Neutrophil (primary cell): ENCODE measurements around the gene ZNF2.

ENCODE experiments used
- H3K27ac ChIP-seq: fragments of 200-600 bp; sonication (generic); 2 replicates; pipeline ENCODE4 v1.5.1; 2016; ENCODE audit warnings: mild to moderate bottlenecking, moderate library complexity
- H3K27me3 ChIP-seq: fragments of 200-600 bp; sonication (generic); 2 replicates; pipeline ENCODE4 v1.6.0; 2016; ENCODE audit warnings: mild to moderate bottlenecking
- H3K36me3 ChIP-seq: fragments of 200-600 bp; sonication (generic); 2 replicates; pipeline ENCODE4 v1.5.1; 2017
- H3K4me1 ChIP-seq, 2 experiments: fragments of 200-600 bp in 1 of 2; sonication (generic) in 1 of 2; 1 replicate in 1 of 2; 2 replicates in 1 of 2; pipeline versions ENCODE4 v1.5.1 to v1.6.1; 2013 to 2016; ENCODE audit warnings: low read depth in 1 of 2, low read length in 1 of 2, mild to moderate bottlenecking in 1 of 2, moderate library complexity in 1 of 2; ENCODE audit not compliant: control insufficient read depth in 1 of 2, insufficient read depth in 1 of 2
- H3K4me3 ChIP-seq, 2 experiments: fragments of 200-600 bp in 1 of 2; sonication (generic) in 1 of 2; 1 replicate in 1 of 2; 2 replicates in 1 of 2; pipeline ENCODE4 v1.5.1; 2013 to 2016; ENCODE audit warnings: low read depth in 1 of 2, low read length in 1 of 2, mild to moderate bottlenecking in 1 of 2, moderate library complexity in 1 of 2
- H3K9me3 ChIP-seq: fragments of 200-600 bp; sonication (generic); 2 replicates; pipeline ENCODE4 v1.5.1; 2016
- TF ChIP-seq, protein P1 (sequence below): fragments of 200-600 bp; sonication (generic); IDR thresholded peaks from 2 replicates; pipeline ENCODE4 v1.5.1; 2016; ENCODE audit warnings: antibody characterized with exemption

The ZNF2 gene

DNA sequence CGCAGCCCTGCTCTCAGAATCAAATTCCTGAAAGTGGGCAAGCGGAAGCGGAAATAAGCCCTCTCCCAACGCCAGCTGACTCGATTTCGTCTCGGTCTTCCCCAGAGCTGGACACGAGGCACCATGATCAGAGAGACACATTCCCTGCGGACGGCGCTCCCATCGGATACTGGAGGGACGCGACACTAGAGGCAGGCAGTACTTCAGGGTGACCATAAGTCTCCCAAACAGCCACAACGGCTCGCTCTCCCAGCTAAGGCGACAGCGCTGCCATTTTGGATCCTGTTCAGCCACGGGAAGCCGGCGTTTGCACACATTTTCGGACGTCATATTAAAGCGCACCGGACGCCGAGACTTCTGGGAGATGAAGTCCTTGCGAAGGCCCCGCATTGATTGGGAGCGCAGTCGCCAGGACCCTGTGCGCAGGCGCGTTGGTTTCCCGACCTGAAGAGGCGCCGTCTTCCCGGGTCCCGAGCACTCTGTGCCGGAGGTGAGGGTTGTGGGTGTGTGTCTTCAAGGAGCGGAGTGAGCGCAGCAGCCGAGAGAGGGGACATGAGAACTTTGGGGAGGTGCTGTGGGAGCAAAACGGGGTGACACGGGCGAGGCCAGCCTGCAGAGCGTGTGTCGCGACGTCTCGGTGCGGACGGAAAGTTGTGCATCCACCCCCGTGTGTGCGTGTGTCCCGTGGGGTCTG, at the start of gene ZNF2:
Gene ZNF2, plus strand, starts transcription at position 439 of the 694 bp plus-strand sequence. CDS start 10,418 bp downstream, outside the sequence.
- Histone ChIP-seq H3K4me3 (peak within 1 kb of the TSS; percentile 86 to 89), H3K4me1 (peaks cover 13 to 14% of the 10 kb centered on the region in 2 experiments), H3K27ac (peak within 1 kb of the TSS; percentile 80), H3K9me3 (no peaks in the 10 kb centered on the region), H3K36me3 (no peaks in the 10 kb centered on the region), H3K27me3 (no peaks in the 10 kb centered on the region)
- TF ChIP-seq, protein P1, sequence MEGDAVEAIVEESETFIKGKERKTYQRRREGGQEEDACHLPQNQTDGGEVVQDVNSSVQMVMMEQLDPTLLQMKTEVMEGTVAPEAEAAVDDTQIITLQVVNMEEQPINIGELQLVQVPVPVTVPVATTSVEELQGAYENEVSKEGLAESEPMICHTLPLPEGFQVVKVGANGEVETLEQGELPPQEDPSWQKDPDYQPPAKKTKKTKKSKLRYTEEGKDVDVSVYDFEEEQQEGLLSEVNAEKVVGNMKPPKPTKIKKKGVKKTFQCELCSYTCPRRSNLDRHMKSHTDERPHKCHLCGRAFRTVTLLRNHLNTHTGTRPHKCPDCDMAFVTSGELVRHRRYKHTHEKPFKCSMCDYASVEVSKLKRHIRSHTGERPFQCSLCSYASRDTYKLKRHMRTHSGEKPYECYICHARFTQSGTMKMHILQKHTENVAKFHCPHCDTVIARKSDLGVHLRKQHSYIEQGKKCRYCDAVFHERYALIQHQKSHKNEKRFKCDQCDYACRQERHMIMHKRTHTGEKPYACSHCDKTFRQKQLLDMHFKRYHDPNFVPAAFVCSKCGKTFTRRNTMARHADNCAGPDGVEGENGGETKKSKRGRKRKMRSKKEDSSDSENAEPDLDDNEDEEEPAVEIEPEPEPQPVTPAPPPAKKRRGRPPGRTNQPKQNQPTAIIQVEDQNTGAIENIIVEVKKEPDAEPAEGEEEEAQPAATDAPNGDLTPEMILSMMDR, result no peak

GRCh38 chr2:95121093-95121406, 44.6 kb upstream of the ZNF2 start:
- H3K27me3 ChIP-seq, result no peaks in the 10 kb centered on the region
- H3K36me3 ChIP-seq, result no peaks in the 10 kb centered on the region
- peak overlapping the region; percentile 93 for H3K27ac ChIP-seq
- H3K9me3 ChIP-seq, result no peaks in the 10 kb centered on the region
- TF ChIP-seq, protein P1, result no peak
- peak overlapping the region; percentile 82 for H3K4me3 ChIP-seq
- peaks cover 8 to 13% of the 10 kb centered on the region in 2 experiments for H3K4me1 ChIP-seq

GRCh38 chr2:95121407-95122196, 44.0 kb upstream of the ZNF2 start, which contains the start of gene MRPS5:
MRPS5 (minus strand) TSS chr2:95121808; CDS start chr2:95121791, 17 bp downstream.
- Histone ChIP-seq H3K27ac (peak within 1 kb of the TSS; percentile 93), H3K9me3 (no peaks in the 10 kb centered on the region), H3K27me3 (no peaks in the 10 kb centered on the region), H3K4me1 (peaks cover 8 to 13% of the 10 kb centered on the region in 2 experiments), H3K4me3 (peak within 1 kb of the TSS; percentile 82), H3K36me3 (no peaks in the 10 kb centered on the region)
- TF ChIP-seq, protein P1, result no peak

DNA sequence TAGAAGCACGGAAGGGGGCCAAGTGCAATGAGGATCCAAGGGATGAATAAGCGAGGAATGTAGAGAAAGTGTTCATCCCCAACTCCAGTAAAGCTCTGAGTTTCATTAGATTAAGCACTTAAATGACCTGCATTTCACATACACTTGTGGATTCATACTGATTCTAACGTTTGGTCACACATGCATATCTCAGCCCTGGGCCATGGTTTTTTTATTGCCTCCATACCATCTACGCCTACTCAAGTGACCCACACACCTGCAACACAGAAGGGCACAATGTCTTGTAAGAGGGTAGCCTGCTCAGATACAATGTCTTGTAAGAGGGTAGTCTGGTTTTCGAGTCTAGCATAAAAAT, 43.4 kb upstream of the ZNF2 start:
- H3K9me3 ChIP-seq, result no peaks in the 10 kb centered on the region
- H3K27ac ChIP-seq, result peak overlapping the region; percentile 93
- TF ChIP-seq, protein P1, result no peak
- no peaks in the 10 kb centered on the region for H3K36me3 ChIP-seq
- no peaks in the 10 kb centered on the region for H3K27me3 ChIP-seq
- peak overlapping the region; percentile 82 for H3K4me3 ChIP-seq
- H3K4me1 ChIP-seq, result peaks cover 8 to 13% of the 10 kb centered on the region in 2 experiments

GRCh38 chr2:95138702-95139101, 26.9 kb upstream of the ZNF2 start:
- Histone ChIP-seq H3K4me3 (no peak overlapping the region), H3K9me3 (no peaks in the 10 kb centered on the region), H3K27ac (no peak overlapping the region), H3K4me1 (no peaks in the 10 kb centered on the region), H3K36me3 (no peaks in the 10 kb centered on the region), H3K27me3 (no peaks in the 10 kb centered on the region)
- TF ChIP-seq, protein P1, result no peak
